NCI-H1417 treated with DMSO at 0.1 percent for 48 hours (cell line): Measurements from ENCODE around the gene ARID4B.
"Not testable (repeated sequence)": the region's sequence is repeated elsewhere in the genome, so short reads cannot be mapped to it uniquely, and the experiment has no call there.

Source experiments
- DNase-seq: peaks from one replicate; lab custom pipeline; 2025; lab: John Stamatoyannopoulos, UW

The ARID4B gene

DNA sequence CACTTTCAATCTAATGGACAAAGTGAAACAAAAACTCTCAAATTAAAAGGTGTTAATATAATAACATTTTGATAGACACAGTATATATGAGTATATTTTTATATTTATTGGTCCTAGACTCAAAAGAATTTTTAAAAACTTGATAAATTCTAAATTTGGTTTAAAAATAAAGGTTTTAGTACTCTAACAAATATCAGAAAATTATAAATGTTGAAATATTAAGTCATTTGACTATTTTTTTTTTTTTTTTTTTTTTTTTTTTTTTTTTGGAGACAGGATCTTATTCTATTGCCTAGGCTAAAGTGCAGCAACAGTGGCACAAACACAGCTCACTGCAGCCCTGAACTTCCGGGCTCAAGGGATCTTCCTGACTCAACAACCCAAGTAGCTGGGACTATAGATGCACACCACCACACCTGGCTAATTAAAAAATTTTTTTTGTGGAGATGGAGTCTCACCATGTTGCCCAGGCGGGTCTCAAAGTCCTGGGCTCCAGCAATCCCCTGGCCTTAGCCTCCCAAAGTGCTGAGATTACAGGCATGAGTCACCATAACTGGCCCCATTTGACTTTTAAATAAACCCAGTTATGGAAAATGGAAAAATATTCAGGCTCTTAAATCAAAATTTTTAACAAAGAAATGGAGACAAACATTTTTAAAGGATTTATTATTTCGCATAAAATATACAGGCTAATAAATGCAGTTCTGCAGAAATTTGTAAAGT, 106.2 kb downstream of the ARID4B start:
- DNase-seq: no peak

DNA sequence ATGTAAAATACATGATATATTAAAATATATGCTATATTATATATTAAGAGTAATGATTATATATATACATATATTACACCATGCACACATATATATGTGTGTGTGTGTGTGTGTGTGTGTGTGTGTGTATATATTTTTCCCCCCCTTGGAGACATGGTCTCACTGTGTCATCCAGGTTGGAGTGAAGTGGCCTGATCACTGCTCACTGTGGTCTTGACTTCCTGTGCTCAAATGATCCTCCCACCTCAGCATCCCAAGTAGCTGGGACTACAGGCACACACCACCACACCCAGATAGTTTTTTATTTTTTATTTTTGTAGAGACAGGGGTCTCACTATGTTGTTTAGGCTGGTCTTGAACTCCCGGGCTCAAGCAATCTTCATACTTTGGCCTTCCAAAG, 112.5 kb downstream of the ARID4B start:
- no peak for DNase-seq

DNA sequence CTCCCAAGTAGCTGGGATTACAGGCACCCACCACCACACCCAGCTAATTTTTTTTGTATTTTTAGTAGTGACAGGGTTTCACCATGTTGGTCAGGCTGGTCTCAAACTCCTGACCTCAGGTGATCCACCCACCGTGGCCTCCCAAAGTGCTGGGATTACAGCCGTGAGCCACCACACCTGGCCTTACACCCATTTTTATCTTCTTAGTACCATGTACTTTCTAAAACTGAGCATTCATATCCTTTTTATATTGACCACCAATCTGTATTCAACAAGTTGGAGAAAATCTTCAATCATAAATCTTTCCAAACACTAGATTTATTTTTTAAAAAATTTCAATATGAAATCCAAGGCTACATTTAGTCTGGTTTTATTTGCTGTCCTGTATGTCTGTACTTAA, 113.0 kb downstream of the ARID4B start:
- DNase-seq: not testable (repeated sequence)

DNA sequence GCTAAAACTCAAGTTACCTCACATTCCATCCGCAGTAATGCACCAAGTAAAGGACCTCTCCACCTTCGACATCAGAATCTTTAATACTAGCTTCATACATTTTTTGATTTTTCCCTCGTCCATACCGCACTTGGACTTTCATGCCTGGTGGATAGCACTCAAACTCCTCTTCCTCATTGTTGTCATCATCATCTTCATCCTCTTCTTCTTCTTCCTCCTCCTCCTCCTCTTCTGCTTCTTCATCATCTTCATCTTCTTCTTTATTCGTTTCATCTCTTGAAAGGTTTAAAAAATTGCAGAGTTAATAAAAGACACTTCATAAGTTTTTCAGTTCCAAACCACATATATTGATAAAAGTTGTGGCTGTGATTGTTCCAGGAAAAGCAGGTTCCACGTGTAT, 114.2 kb downstream of the ARID4B start:
- no peak for DNase-seq

DNA sequence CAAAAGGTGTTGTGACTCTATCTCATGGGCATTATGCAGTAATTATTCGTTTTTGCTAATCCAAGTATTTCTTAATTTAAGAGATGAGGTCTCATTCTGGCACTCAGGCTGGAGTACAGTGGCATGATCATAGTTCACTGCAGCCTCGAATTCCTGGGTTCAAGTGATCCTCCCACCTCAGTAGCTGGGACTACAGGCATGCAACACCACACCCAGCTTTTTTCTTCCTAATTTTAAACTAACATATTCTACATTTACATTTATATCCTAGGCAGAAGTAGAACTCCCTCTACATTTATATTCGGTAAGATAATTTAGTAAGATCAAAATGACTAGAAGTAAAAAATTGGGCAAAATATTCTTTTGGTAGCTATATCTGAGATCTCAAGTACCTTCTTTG, 116.5 kb downstream of the ARID4B start:
- DNase-seq: no peak

DNA sequence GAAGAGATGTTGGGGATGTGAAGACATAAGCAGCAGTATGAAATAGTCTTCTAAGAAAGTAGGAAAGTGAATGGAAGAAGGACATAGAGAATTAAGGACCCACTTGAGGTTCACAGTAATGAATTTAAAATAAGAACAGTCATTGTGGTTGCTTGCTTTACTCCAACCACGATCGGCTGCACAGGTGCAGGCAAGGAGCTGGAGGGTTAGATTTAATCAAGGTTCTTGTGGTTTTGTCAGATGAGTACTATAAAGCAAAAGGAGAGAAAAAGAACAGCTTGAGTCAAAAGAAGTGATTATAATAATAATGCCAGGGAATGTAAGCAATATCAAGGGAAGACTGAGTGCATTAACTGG, 120.8 kb downstream of the ARID4B start:
- no peak for DNase-seq

DNA sequence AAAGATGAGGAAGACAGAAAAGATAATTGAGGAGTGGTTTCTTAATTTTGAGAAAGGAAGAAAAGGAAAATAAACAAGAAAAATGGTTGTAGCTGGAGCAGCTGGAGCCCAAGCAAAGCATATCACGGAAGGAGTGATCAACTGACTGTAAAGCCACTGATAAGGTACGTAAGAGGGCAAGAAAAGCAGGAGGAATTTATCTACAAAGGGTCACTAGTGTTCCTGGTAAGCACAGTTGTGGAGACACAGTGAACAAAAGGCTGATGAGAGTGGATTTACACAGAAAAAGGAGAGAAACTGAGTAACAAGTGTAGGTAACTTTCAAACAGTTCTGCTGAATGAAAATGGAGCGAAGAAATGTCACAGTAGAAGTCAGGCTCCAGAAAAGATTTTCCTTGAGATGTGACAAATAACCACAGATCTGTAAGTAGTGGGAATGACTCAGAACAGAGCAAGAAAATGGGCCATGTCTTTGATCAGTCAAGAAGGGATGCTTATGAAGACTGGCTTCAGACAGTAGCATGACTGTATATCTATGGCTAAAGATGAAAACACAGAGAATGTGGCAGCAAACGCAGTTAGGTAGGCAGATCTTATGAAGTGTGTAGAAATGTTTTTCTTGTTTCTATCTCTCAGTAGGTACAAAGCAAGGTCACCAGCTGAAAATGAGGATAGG, 121.3 kb downstream of the ARID4B start:
- no peak for DNase-seq

DNA sequence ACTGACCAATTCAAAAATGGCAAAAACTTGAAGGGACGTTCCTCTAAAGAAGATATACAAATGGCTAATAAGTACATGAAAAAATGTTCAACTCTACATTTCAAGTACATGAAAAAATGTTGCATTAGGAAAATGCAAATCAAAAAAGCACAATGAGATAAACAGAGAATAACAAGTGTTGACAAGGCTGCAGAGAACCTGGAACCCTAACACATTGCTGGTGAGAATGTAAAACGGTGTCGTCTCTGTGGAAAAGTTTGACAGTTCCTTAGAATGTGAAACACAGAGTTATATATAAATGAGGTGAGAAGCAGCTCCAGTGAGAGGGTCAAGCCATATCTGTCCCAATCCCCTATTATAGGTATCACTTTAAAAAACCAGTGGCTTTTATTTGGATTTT, 122.3 kb downstream of the ARID4B start:
- DNase-seq: no peak

DNA sequence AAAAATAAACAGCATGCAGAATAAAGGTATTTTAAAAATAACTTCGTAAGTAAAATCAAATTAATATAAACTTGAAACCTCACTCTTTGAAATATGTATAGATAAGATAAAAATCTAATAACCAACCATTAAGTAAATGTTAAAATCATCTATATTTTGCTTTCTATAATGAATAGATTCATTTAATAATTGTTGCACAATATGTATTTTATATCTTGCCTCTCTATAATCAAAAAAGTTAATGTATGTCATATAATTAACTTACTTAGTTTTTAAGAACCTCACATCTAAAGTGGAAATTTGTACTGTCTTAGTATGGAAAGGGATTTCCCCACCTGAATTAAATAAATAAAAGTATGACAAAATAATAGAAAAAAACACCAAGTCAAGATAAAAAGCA, 124.6 kb downstream of the ARID4B start:
- no peak for DNase-seq

DNA sequence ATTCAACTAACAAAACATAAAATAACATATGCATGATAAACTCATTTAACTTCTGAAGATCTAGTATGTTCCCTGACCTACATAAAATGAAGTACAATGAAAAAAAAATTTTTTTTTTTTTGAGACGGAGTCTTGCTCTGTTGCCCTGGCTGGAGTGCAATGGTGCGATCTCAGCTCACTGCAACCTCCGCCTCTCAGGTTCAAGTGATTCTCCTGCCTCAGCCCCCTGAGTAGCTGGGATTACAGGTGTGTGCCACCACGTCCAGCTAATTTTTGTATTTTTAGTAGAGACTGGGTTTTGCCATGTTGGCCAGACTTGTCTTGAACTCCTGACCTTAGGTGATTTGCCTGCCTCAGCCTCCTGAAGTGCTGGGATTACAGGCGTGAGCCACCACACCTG, 125.5 kb downstream of the ARID4B start:
- not testable (repeated sequence) for DNase-seq

DNA sequence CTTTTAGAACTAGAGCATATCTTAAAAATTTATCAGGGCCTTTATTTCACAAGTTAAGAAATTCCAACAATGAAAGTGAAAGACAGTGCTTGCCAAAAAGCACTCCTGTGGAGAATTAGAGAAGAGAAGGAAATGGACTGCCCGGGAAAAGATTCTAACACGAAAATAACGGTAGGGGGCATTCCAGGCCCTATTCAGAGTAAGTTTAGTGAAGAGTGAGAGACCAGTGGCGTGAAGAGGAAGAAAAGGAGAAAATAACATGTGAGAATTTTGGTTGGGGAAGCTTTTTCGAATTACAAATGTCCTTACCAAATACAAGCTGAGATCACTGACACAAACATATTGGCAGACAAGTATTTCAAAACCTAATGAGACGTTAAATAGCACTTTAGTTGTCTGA, 128.5 kb downstream of the ARID4B start:
- no peak for DNase-seq

DNA sequence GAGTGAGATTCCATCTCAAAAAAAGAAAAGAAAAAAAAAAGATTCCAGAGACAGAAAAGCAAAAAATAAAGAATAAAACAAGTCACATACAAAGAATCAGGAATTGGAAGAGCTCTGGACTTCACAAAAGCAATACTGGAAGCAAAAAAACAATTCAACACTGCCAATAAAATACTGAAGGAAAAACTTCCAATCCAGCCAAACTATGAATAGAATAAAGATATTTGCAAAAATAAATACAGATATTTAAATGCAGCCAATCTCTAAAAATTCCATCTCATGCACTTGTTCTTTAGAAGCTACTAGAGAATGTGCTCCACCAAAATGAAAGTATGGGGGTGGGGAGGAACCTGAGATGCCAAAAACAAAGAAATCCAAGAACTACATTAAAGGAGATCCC, 137.5 kb downstream of the ARID4B start:
- DNase-seq: no peak

DNA sequence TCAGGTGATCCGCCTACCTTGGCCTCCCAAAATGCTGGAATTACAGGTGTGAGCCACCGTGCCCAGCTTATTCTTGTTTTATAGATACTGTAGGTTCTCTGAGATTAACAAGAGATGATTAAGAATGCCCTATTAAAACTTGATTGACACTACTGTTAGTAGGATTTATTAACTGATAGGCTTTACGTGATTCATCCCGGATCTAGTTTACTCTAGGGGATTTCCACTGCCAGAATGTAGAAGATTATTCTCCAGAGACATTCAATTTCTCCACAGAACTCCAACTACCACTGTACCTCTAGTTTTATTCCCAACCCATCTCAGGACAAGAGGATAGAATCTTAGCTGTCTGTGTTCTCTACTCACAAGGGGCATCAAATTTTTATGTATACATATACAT, 140.7 kb downstream of the ARID4B start:
- DNase-seq: no peak

DNA sequence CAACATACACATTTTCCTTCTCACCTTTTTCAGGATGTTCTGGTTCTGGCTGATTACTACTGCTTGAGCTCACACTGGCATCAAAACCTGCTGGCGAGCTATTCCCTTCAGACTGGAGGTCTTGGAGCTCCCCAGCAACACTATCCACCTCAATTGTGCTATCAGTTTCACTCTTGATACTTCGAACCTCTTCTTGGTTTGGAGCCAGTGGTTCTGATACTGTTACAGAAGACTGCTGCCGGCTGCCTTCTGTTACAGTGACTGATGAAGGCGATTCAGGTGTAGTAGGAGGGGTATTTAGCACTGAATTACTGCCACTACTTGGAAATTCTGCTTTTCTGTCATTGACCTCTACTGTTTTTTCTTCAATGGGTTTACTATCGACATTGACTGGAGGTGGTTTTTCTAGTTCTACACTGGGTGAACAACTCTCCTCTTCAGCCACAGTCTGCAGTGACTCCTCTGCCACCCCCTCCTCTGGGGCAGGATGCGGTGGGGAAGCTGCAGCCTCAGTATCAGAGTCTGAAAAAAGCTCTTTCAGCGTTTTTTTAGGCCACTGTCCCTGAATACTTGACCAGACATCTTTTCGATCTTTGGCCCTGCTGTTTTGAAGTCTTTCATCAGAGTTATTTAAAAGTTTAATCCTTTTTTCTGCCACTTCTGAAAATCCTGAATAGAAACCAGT, 146.3 kb downstream of the ARID4B start:
- no peak for DNase-seq

DNA sequence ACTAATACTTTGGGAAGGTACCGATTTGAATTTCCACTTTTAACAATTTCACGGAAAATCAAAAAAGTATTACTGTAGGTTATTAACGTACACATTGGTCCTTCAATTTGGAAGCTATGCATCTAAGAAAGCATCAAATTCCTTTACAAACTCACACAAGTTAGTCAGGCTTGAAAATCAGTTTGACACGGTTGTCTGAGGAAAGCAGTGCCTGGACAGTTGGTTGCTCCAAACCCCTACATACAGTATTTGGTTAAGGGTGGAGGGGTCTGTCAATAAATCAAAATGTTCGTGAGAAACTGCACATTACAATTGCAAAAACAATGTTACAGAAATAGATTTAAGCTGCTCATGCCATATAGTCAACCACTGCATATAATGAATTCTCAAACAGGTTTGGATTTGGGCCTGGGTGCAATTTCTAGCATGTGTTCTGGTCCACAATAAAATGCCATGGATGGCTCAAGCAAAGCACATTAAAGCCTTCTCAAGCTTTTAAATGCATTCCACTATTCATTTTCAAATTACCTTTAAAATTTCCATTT, 147.0 kb downstream of the ARID4B start:
- no peak for DNase-seq

DNA sequence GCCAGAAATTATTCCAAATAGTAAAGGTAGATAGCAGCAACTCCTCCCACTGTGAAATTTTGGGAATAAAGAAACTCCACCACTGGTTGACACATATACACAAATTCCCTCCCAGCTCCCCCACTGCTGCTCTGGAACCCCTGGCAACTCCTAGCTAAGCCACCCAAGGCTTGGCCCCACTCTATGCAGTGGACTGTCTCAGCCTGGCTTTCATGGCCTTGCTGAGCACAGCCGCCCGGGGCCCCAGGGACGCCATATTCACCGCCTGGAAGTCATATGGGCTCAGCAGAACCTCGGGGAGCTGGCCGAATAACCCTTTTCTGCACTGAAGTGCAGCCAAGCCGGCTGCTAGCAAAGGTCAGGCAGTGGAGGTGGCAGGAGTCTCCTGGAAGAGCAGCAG, 151.5 kb downstream of the ARID4B start:
- DNase-seq: no peak

DNA sequence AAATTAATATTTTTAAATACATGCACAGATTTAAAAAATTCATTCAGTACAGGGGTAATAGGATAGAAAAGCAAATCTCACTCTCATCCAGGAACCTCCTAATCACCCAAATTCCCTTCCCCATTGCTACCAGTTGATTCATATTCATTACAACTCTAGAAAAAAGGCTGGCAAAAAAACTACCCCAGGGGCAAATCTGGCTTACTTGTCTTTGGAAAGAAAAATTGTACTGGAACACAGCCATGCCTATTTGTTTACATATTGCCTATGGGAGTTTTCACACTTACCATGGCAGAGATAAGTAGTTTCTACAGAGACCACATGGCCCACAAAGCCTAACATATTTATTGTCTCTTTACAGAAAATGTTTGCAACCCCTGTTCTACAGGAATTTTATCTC, 158.0 kb downstream of the ARID4B start:
- DNase-seq: no peak

DNA sequence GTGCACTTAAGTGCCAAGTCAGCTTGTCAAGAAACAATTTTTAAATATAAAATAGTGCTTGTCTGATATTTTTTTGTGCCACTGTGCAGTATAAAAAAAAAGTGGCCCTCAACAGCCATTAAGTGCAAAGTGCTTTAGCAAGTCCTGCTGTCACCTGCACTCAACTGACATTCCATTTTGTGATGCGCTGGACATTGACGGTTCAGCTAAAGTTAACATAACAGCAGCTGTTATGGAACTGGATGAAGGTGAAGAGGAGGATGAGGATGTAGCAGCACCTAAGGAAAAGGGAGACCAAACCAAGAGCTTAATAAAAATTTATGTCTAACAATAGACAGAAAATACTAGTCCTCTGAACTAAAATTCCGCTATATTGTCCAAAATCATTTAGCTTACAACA, 159.6 kb downstream of the ARID4B start:
- DNase-seq: no peak

DNA sequence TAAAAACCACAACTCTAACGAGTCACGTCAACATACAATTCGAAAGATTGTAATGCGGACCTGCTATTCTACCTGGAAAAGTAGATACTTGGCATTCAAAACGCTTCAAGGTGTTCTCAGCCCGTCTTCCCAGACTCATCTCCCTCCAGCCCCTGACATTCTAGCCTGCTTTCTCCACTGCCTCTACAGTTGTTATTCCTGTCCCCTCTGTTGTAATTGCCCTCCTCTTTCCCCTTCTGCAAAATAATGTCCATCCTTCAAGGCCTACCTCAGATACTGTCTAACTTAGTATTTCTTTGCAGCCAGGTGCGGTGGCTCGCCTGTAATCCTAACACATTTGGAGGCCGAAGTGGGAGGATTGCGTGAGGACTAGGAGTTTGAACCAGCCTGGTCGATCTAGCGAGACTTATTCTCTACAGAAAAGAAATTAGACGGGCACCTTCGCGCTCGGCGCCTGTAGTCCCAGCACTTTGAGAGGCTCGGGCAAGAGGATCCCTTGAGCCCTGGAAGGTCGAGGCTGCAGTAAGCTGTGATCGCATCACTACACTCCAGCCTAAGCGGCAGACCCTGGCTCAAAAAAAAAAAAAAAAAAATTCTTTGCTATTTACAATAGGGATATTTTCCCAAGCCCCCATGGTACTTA, 166.2 kb downstream of the ARID4B start:
- DNase-seq: no peak

DNA sequence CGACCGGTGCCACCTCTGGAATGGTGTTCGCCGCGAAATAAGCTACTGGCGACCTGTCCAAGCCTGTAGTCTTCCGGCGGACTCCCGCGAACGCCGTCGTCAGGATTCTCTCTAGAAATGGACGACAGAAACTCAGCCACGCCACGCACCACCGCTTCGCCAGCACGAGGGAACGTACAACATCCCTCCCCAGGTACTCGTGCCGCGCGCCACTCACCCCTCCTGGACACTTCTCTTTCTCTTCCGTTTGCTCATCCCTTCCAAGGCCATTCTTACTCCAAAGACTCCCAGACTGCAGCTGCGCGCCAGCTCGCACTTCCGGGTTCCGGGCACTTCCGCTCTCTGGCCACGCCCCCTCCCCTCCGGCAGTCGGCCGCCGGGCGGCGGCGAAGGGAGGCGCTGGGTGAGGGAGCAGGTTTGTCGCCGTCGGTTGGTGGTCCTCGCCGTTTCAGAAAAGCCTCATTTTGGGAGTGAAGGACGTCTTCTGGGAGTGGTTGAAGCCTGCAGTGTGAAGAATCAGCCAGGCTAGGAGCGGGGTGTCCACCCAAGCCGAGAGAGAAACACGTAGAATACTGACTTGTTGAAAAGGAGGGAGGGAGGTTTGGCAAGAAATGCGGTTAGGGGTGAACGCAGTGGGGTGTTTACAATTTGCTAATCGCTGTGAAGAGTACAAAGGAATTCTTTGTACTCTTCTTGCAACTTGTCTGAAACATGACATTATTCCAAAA, 166.9 kb downstream of the ARID4B start, which contains the start of gene RBM34:
Gene RBM34, minus strand, starts transcription at position 294 of the 728 bp plus-strand sequence. Its CDS starts 24 bp downstream, at position 270.
- peak; percentile 53 for DNase-seq

DNA sequence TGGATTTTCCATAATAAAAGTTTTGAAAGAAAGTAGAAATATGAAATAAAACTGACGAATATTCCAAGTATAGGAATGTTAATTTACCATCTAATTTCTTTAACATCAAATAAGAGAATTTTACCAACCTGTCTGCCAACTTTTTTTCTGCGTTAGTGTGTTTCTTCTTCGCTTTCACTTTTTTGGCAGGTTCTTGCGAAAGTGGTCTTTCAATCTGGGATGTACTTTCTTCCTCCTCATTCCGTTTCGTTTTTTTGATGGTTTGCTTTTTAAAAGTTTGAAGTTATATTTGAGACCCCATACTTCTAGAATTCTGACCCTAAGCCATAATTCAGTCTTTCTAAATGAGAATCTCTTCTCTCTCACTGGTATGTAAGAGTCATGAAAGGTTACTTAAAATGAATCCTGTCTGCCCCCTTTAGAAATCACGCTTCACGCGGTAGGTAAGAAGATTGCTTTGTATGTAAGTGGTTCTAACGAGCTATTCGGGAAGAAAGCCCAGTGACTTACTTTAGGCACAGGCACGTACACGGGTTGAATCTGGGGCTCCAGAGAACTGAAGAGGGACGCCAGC, 167.5 kb downstream of the ARID4B start:
- peak; percentile 9 for DNase-seq
